Hepatocyte (in vitro differentiated cells): ENCODE results near the gene LGALS8. TPM values are rescaled to one million over a fixed set of nuclear protein-coding genes. Genes with fewer than 3 reads are reported as not detected.

Experiments
- DNase-seq: peaks from one replicate; pipeline ENCODE4 v3.0.0-alpha.2; 2016; ENCODE audit warnings: low spot score
- H2AFZ ChIP-seq: fragments of 200-600 bp; sonication (generic); 2 replicates; pipeline ENCODE4 v1.6.0; 2016; ENCODE audit warnings: antibody characterized with exemption, mild to moderate bottlenecking
- H3K27ac ChIP-seq: fragments of 200-600 bp; sonication (generic); 2 replicates; pipeline ENCODE4 v1.5.1; 2016; ENCODE audit warnings: mild to moderate bottlenecking
- H3K27me3 ChIP-seq: fragments of 200-600 bp; sonication (generic); 2 replicates; pipeline ENCODE4 v1.6.1; 2016
- H3K36me3 ChIP-seq: fragments of 200-600 bp; sonication (generic); replicated peaks from 2 replicates; pipeline ENCODE4 v1.5.1; 2016; ENCODE audit warnings: low read depth; ENCODE audit not compliant: insufficient read depth
- H3K4me1 ChIP-seq: fragments of 200-600 bp; sonication (generic); 2 replicates; pipeline ENCODE4 v1.5.1; 2016; ENCODE audit warnings: mild to moderate bottlenecking, moderate library complexity; ENCODE audit not compliant: insufficient read depth
- H3K4me2 ChIP-seq: fragments of 200-600 bp; sonication (generic); 2 replicates; pipeline ENCODE4 v1.6.0; 2016
- H3K4me3 ChIP-seq: fragments of 200-600 bp; sonication (generic); 2 replicates; pipeline ENCODE4 v1.5.1; 2016; ENCODE audit warnings: mild to moderate bottlenecking
- H3K79me2 ChIP-seq: fragments of 200-600 bp; sonication (generic); 2 replicates; pipeline ENCODE4 v1.6.0; 2017; ENCODE audit warnings: mild to moderate bottlenecking
- H3K9me2 ChIP-seq: fragments of 200-600 bp; sonication (generic); replicated peaks from 2 replicates; pipeline ENCODE4 v1.6.0; 2017; ENCODE audit warnings: mild to moderate bottlenecking; ENCODE audit not compliant: insufficient read depth
- H3K9me3 ChIP-seq: fragments of 200-600 bp; sonication (generic); 2 replicates; pipeline ENCODE4 v1.5.1; 2016; ENCODE audit warnings: low read depth, mild to moderate bottlenecking
- H4K20me1 ChIP-seq: fragments of 200-600 bp; sonication (generic); 2 replicates; pipeline ENCODE4 v1.6.0; 2016; ENCODE audit warnings: mild to moderate bottlenecking; ENCODE audit not compliant: insufficient read depth, poor library complexity, severe bottlenecking
- CTCF ChIP-seq: fragments of 200-600 bp; sonication (generic); IDR thresholded peaks from 2 replicates; pipeline ENCODE4 v1.5.1; 2016; ENCODE audit warnings: antibody characterized with exemption, mild to moderate bottlenecking; ENCODE audit not compliant: poor library complexity
- EZH2 ChIP-seq: fragments of 200-600 bp; sonication (generic); IDR thresholded peaks from 2 replicates; pipeline ENCODE4 v1.6.1; 2016; ENCODE audit warnings: antibody characterized with exemption, mild to moderate bottlenecking, borderline replicate concordance
- EZH2phosphoT487 ChIP-seq: fragments of 200-600 bp; sonication (generic); IDR thresholded peaks from one replicate; pipeline ENCODE4 v1.6.1; 2018; ENCODE audit warnings: antibody characterized with exemption, mild to moderate bottlenecking, low read depth, moderate library complexity; ENCODE audit not compliant: unreplicated experiment, severe bottlenecking
- WGBS: methylation state at CpG from one replicate; pipeline ENCODE4 v1.1.6; 2016; ENCODE audit warnings: low lambda C conversion rate; ENCODE audit errors: missing lambda C conversion rate; 5-methylcytosine and 5-hydroxymethylcytosine counted together
- polyA plus RNA-seq: library from polyadenylated mRNA; unstranded; fragments of >200 nt; fragmentation: Nextera tagmentation; extraction: Ambion mirVana; gene quantifications from 2 replicates; pipeline ENCODE4 v1.2.1, GENCODE V29; 2016
- total RNA-seq: library from RNA; depleted of rRNA; stranded (reverse); fragments of >200 nt; gene quantifications from 2 replicates; pipeline ENCODE4 v1.2.3, GENCODE V29; 2014

The LGALS8 gene
- total and polyA plus RNA-seq, 2 experiments from 2014 or later, result 33.5 to 46.6 TPM

- no peak overlapping the region for H3K4me2 ChIP-seq
- no peak for TF ChIP-seq EZH2phosphoT487
- TF ChIP-seq EZH2, result no peak
- no peak for TF ChIP-seq CTCF
- no peaks in the 10 kb centered on the region for H3K79me2 ChIP-seq
- H3K4me1 ChIP-seq, result no peaks in the 10 kb centered on the region
- no peaks in the 10 kb centered on the region for H3K27me3 ChIP-seq
- no peak overlapping the region for H3K27ac ChIP-seq
- H3K9me3 ChIP-seq, result no peaks in the 10 kb centered on the region
- H3K4me3 ChIP-seq, result no peak overlapping the region
- H3K9me2 ChIP-seq, result no peaks in the 10 kb centered on the region
- H4K20me1 ChIP-seq, result no peaks in the 10 kb centered on the region
- no peaks in the 10 kb centered on the region for H3K36me3 ChIP-seq
- no peak overlapping the region for H2AFZ ChIP-seq
- no peak for DNase-seq
- 81% methylated on average over 13 of the region's 13 CpGs for WGBS
Measured at GRCh38 chr1:236550961-236551851, 27.4 kb downstream of the LGALS8 start.

GRCh38 chr1:236552096-236552495 is 28.3 kb downstream of the LGALS8 start:
- Histone ChIP-seq H3K9me3 (no peaks in the 10 kb centered on the region), H3K36me3 (no peaks in the 10 kb centered on the region), H3K4me1 (no peaks in the 10 kb centered on the region), H4K20me1 (no peaks in the 10 kb centered on the region), H3K9me2 (no peaks in the 10 kb centered on the region), H3K27me3 (no peaks in the 10 kb centered on the region), H3K27ac (no peak overlapping the region), H3K4me3 (no peak overlapping the region), H3K79me2 (no peaks in the 10 kb centered on the region), H3K4me2 (no peak overlapping the region), H2AFZ (no peak overlapping the region)
- no peak for DNase-seq
- TF ChIP-seq EZH2, result no peak
- no peak for TF ChIP-seq EZH2phosphoT487
- TF ChIP-seq CTCF, result no peak
- WGBS, result 80% methylated on average over 6 of the region's 6 CpGs

GRCh38 chr1:236552901-236553300 is 29.1 kb downstream of the LGALS8 start:
- Histone ChIP-seq H3K36me3 (no peaks in the 10 kb centered on the region), H2AFZ (no peak overlapping the region), H3K4me3 (no peak overlapping the region), H3K27ac (no peak overlapping the region), H4K20me1 (no peaks in the 10 kb centered on the region), H3K9me2 (no peaks in the 10 kb centered on the region), H3K4me1 (no peaks in the 10 kb centered on the region), H3K9me3 (no peaks in the 10 kb centered on the region), H3K4me2 (no peak overlapping the region), H3K27me3 (no peaks in the 10 kb centered on the region), H3K79me2 (no peaks in the 10 kb centered on the region)
- WGBS, result 0% methylated on average over 1 of the region's 1 CpG
- DNase-seq, result no peak
- TF ChIP-seq EZH2 (no peak), EZH2phosphoT487 (no peak)

- Histone ChIP-seq H4K20me1 (no peaks in the 10 kb centered on the region), H3K9me2 (no peaks in the 10 kb centered on the region), H3K9me3 (no peaks in the 10 kb centered on the region), H3K27me3 (no peaks in the 10 kb centered on the region), H3K4me2 (no peak overlapping the region), H3K4me1 (no peaks in the 10 kb centered on the region), H3K27ac (no peak overlapping the region), H3K79me2 (no peaks in the 10 kb centered on the region), H3K36me3 (no peaks in the 10 kb centered on the region), H3K4me3 (no peak overlapping the region), H2AFZ (no peak overlapping the region)
- no peak for TF ChIP-seq EZH2phosphoT487
- TF ChIP-seq CTCF, result no peak
- no peak for TF ChIP-seq EZH2
- WGBS, result 70% methylated on average over 8 of the region's 8 CpGs
- DNase-seq, result no peak
Measured at GRCh38 chr1:236553370-236553769, 29.6 kb downstream of the LGALS8 start.
